HUES64 (cell line): Measurements from ENCODE around the gene ZBTB3. TPM values are rescaled to one million over a fixed set of nuclear protein-coding genes. Genes with fewer than 3 reads are reported as not detected.

Source experiments
- H3K27ac ChIP-seq: 2 replicates; pipeline ENCODE4 v1.7.0; 2013; ENCODE audit warnings: low read depth, low read length, inconsistent platforms
- H3K27me3 ChIP-seq: 2 replicates; pipeline ENCODE4 v1.6.1; 2013; ENCODE audit warnings: mild to moderate bottlenecking, low read length; ENCODE audit not compliant: insufficient read depth
- H3K36me3 ChIP-seq: 2 replicates; pipeline ENCODE4 v1.6.1; 2013; ENCODE audit warnings: mild to moderate bottlenecking, low read length; ENCODE audit not compliant: insufficient read depth
- H3K4me1 ChIP-seq: 2 replicates; pipeline ENCODE4 v1.6.1; 2013; ENCODE audit warnings: mild to moderate bottlenecking, low read length, moderate library complexity; ENCODE audit not compliant: insufficient read depth
- H3K4me3 ChIP-seq: 2 replicates; pipeline ENCODE4 v1.5.1; 2013; ENCODE audit warnings: mild to moderate bottlenecking, low read length, moderate library complexity
- H3K9ac ChIP-seq: 2 replicates; pipeline ENCODE4 v1.6.1; 2013; ENCODE audit warnings: mild to moderate bottlenecking, low read depth, low read length
- H3K9me3 ChIP-seq: 2 replicates; pipeline ENCODE4 v1.6.1; 2013; ENCODE audit warnings: low read depth, low read length; ENCODE audit not compliant: insufficient read depth
- WGBS: fragments of 150-250, 120-280 bp; methylation state at CpG from one replicate; pipeline ENCODE4 v1.1.7; 2013; ENCODE audit warnings: missing lambda C conversion rate; 5-methylcytosine and 5-hydroxymethylcytosine counted together
- polyA plus RNA-seq, 2 experiments: library from polyadenylated mRNA; stranded (reverse); fragments of 50-300 nt; gene quantifications; one replicate each; pipeline ENCODE4 v1.2.3, GENCODE V29; 2013

Gene ZBTB3
- polyA plus RNA-seq (2013, experiment 1 of 2): 15.0 TPM
- 19.1 TPM for polyA plus RNA-seq (2013, experiment 2 of 2)

- WGBS: 1% methylated on average over 47 of the region's 47 CpGs
- Histone ChIP-seq H3K4me3 (peak within 1 kb of the TSS; percentile 83), H3K27ac (peak within 1 kb of the TSS; percentile 87), H3K9ac (peak within 1 kb of the TSS; percentile 85), H3K9me3 (no peaks in the 10 kb centered on the region), H3K27me3 (no peaks in the 10 kb centered on the region), H3K4me1 (peaks cover 9% of the 10 kb centered on the region), H3K36me3 (peaks cover 33% of the 10 kb centered on the region)
These were observed at the start of gene ZBTB3 for GRCh38 chr11:62753736-62754603. Gene ZBTB3, minus strand, starts transcription at chr11:62754160. Its CDS starts 496 bp downstream, at chr11:62753664.

GRCh38 chr11:62801071-62801470 lies 47.1 kb upstream of the ZBTB3 start:
- peaks cover 77% of the 10 kb centered on the region for H3K36me3 ChIP-seq

GRCh38 chr11:62799486-62799885 lies 45.5 kb upstream of the ZBTB3 start:
- Histone ChIP-seq H3K9me3 (no peaks in the 10 kb centered on the region), H3K36me3 (peaks cover 92% of the 10 kb centered on the region), H3K4me1 (peaks cover 7% of the 10 kb centered on the region; the same call in 1 of the 2 replicates), H3K9ac (no peak overlapping the region), H3K4me3 (no peak overlapping the region), H3K27ac (no peak overlapping the region), H3K27me3 (no peaks in the 10 kb centered on the region)
- 92% methylated on average over 10 of the region's 10 CpGs for WGBS

More at GRCh38 chr11:62801071-62801470, 47.1 kb upstream of the ZBTB3 start:
- H3K9ac ChIP-seq: no peak overlapping the region
- peaks cover 9% of the 10 kb centered on the region for H3K4me1 ChIP-seq
- no peaks in the 10 kb centered on the region for H3K27me3 ChIP-seq
- no peak overlapping the region for H3K4me3 ChIP-seq
- H3K9me3 ChIP-seq: no peaks in the 10 kb centered on the region
- 91% methylated on average over 4 of the region's 4 CpGs for WGBS
- H3K27ac ChIP-seq: no peak overlapping the region

GRCh38 chr11:62796281-62796680 lies 42.3 kb upstream of the ZBTB3 start:
- WGBS: 89% methylated on average over 7 of the region's 7 CpGs
- Histone ChIP-seq H3K27me3 (no peaks in the 10 kb centered on the region), H3K9ac (no peak overlapping the region), H3K4me1 (peaks cover 2% of the 10 kb centered on the region; the same call in 1 of the 2 replicates), H3K9me3 (no peaks in the 10 kb centered on the region), H3K4me3 (no peak overlapping the region), H3K27ac (no peak overlapping the region), H3K36me3 (peaks cover 90% of the 10 kb centered on the region)

GRCh38 chr11:62794201-62794775 lies 40.3 kb upstream of the ZBTB3 start:
- no peak overlapping the region for H3K4me3 ChIP-seq
- peaks cover 2% of the 10 kb centered on the region; the same call in 1 of the 2 replicates for H3K4me1 ChIP-seq
- H3K27me3 ChIP-seq: no peaks in the 10 kb centered on the region
- 97% methylated on average over 7 of the region's 8 CpGs for WGBS
- H3K9me3 ChIP-seq: no peaks in the 10 kb centered on the region
- H3K27ac ChIP-seq: no peak overlapping the region
- H3K9ac ChIP-seq: no peak overlapping the region
- peaks cover 85% of the 10 kb centered on the region for H3K36me3 ChIP-seq

- Histone ChIP-seq H3K9me3 (no peaks in the 10 kb centered on the region), H3K36me3 (peaks cover 72% of the 10 kb centered on the region), H3K27ac (peak overlapping the region; percentile 61; the same call in 1 of the 2 replicates), H3K9ac (peak overlapping the region; percentile 3; the same call in 1 of the 2 replicates), H3K27me3 (no peaks in the 10 kb centered on the region), H3K4me3 (peak overlapping the region; percentile 97), H3K4me1 (peaks cover 2% of the 10 kb centered on the region; the same call in 1 of the 2 replicates)
- 54% methylated on average over 11 of the region's 11 CpGs for WGBS
These were observed 38.2 kb upstream of the ZBTB3 start for GRCh38 chr11:62792202-62792575.

- Histone ChIP-seq H3K27ac (peak within 1 kb of the TSS; percentile 86), H3K27me3 (no peaks in the 10 kb centered on the region), H3K9me3 (no peaks in the 10 kb centered on the region), H3K36me3 (peaks cover 66% of the 10 kb centered on the region), H3K4me3 (peak within 1 kb of the TSS; percentile 97), H3K9ac (peak within 1 kb of the TSS; percentile 97), H3K4me1 (peaks cover 2% of the 10 kb centered on the region; the same call in 1 of the 2 replicates)
- 1% methylated on average over 57 of the region's 58 CpGs for WGBS
These were observed 37.7 kb upstream of the ZBTB3 start, which contains the start of gene TMEM223 for GRCh38 chr11:62791501-62792201. Gene TMEM223, minus strand, starts transcription at chr11:62792006. Its CDS starts 12 bp downstream, at chr11:62791994.

- Histone ChIP-seq H3K9ac (no peak overlapping the region), H3K27ac (no peak overlapping the region), H3K36me3 (peaks cover 56% of the 10 kb centered on the region), H3K4me3 (no peak overlapping the region), H3K27me3 (no peaks in the 10 kb centered on the region), H3K4me1 (peaks cover 2% of the 10 kb centered on the region; the same call in 1 of the 2 replicates), H3K9me3 (no peaks in the 10 kb centered on the region)
- WGBS: 94% methylated on average over 3 of the region's 3 CpGs
These were observed 35.6 kb upstream of the ZBTB3 start for GRCh38 chr11:62789576-62789975.

- Histone ChIP-seq H3K27me3 (no peaks in the 10 kb centered on the region), H3K9ac (no peak overlapping the region), H3K27ac (peak overlapping the region; percentile 28; the same call in 1 of the 2 replicates), H3K36me3 (peaks cover 52% of the 10 kb centered on the region), H3K9me3 (no peaks in the 10 kb centered on the region), H3K4me3 (peak overlapping the region; percentile 84; the same call in 1 of the 2 replicates), H3K4me1 (peaks cover 2% of the 10 kb centered on the region; the same call in 1 of the 2 replicates)
- WGBS: 90% methylated on average over 5 of the region's 5 CpGs
These were observed 35.0 kb upstream of the ZBTB3 start for GRCh38 chr11:62788991-62789390.

GRCh38 chr11:62787005-62787759 lies 33.2 kb upstream of the ZBTB3 start, which contains the start of gene TMEM179B:
Gene TMEM179B, plus strand, starts transcription at chr11:62787402. Its CDS starts 30 bp downstream, at chr11:62787432.
- WGBS: under 1% methylated on average over 88 of the region's 88 CpGs
- no peaks in the 10 kb centered on the region for H3K27me3 ChIP-seq
- peak within 1 kb of the TSS; percentile 92 for H3K9ac ChIP-seq
- H3K4me3 ChIP-seq: peak within 1 kb of the TSS; percentile 84
- no peaks in the 10 kb centered on the region for H3K9me3 ChIP-seq
- H3K36me3 ChIP-seq: peaks cover 50% of the 10 kb centered on the region
- peak within 1 kb of the TSS; percentile 95 for H3K27ac ChIP-seq
- peaks cover 2% of the 10 kb centered on the region; the same call in 1 of the 2 replicates for H3K4me1 ChIP-seq
